Activated naive CD8-positive, alpha-beta T cell (primary cell): ENCODE data around the gene MBP.
A peak's percentile ranks its signal among the peaks of the same experiment; 100 is the strongest.

Source experiments
- H3K27ac Mint-ChIP-seq: one replicate; pipeline ENCODE4 v1.8.0; 2021; ENCODE audit warnings: mixed read lengths
- H3K27me3 Mint-ChIP-seq: one replicate; pipeline ENCODE4 v1.8.0; 2021; ENCODE audit warnings: mixed read lengths
- H3K36me3 Mint-ChIP-seq: one replicate; pipeline ENCODE4 v1.8.0; 2021; ENCODE audit warnings: mixed read lengths
- H3K4me1 Mint-ChIP-seq: one replicate; pipeline ENCODE4 v1.8.0; 2021; ENCODE audit warnings: low read depth, mixed read lengths
- H3K4me3 Mint-ChIP-seq: one replicate; pipeline ENCODE4 v1.8.0; 2021; ENCODE audit warnings: mild to moderate bottlenecking, mixed read lengths
- H3K9me3 Mint-ChIP-seq: one replicate; pipeline ENCODE4 v1.8.0; 2021; ENCODE audit warnings: low read depth, mixed read lengths

Gene MBP

DNA sequence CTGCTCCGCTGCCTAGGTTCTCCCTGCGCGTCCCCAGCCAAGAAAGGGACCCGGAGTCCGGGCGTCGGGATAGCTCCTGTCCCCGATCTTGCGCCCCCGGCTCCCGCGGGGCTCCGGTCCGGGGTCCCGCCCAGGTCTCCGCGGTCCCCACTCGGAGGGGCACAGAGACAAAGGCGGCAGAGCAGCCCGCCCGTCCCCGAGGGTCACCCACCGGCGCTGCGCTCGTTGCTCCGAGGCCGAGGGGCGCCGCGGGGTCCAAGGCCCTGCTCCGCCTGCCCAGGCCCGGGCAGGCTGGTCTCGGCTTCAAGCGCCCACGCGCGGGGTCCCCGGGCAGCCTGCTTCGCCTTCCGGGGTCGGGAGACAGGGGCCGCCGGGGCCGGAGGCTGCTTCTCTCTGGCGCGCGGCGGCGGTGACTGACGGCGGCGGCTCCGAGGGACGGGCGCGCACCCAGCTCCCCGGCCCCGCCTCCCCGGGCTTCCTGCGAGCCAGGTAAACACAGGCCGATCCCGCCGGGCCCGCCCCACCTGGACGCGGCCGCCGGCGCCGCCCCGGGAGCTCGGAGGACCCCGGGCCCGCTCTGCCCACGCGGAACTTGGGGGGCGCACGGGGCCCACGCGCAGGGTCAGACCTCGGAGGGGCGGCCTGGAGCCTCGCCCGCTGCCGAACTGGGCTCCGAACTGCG lies at the start of gene MBP:
MBP (minus strand) TSS at position 415 of the 682 bp plus-strand sequence. CDS start 27,522 bp downstream, outside the sequence.
- Mint-ChIP-seq H3K4me3 (peak within 1 kb of the TSS; percentile 96), H3K27me3 (no peaks in the 10 kb centered on the region), H3K27ac (peak within 1 kb of the TSS; percentile 96)

GRCh38 chr18:77181950-77182707 lies 49.5 kb upstream of the MBP start:
- Mint-ChIP-seq H3K27ac (no peak overlapping the region), H3K36me3 (peaks cover 3% of the 10 kb centered on the region), H3K27me3 (no peaks in the 10 kb centered on the region), H3K4me1 (no peaks in the 10 kb centered on the region), H3K4me3 (no peak overlapping the region), H3K9me3 (no peaks in the 10 kb centered on the region)

More for the DNA sequence above, at the start of gene MBP:
- Mint-ChIP-seq H3K4me1 (peaks cover 51% of the 10 kb centered on the region), H3K36me3 (no peaks in the 10 kb centered on the region), H3K9me3 (no peaks in the 10 kb centered on the region)

DNA sequence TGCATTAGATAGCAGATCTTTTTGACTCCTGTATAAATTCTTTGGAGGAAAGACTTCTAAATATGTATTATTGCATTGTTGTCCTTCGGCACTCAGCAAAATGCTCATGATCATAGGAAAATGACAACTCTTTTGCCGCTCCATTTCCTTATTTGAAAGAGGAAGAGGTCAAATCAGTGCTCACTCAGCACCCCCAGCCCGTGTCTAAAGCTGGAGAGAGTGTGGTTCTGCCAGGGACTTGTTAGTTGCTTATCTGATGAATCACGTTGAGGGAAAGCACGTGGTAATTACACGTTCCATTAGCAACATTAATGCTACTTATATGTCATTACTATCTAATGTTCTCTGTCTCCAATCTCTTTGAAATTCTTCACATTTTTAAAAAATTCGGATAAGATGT lies 46.0 kb upstream of the MBP start:
- H3K36me3 Mint-ChIP-seq = no peaks in the 10 kb centered on the region
- no peaks in the 10 kb centered on the region for H3K27me3 Mint-ChIP-seq
- no peaks in the 10 kb centered on the region for H3K4me1 Mint-ChIP-seq
- H3K4me3 Mint-ChIP-seq = no peak overlapping the region
- H3K27ac Mint-ChIP-seq = no peak overlapping the region
- no peaks in the 10 kb centered on the region for H3K9me3 Mint-ChIP-seq

DNA sequence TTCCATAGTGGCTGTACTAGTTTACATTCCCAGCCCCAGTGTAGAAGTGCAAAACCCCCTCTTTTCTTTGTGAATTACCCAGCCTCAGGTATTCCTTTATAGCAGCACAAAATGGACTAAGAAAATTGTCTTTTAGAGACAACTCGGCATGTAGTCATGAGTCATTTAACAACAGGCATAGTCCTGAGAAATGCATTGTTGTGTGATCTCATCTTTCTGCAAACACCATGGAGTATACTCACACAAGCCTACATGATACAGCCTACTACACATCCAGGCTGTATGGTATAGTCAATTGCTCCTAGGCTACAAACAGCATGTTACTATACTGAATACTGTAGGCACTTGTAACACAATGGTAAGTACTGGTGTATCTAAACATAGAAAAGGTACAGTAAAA lies 44.4 kb upstream of the MBP start:
- Mint-ChIP-seq H3K4me3 (no peak overlapping the region), H3K4me1 (no peaks in the 10 kb centered on the region), H3K27ac (no peak overlapping the region), H3K27me3 (no peaks in the 10 kb centered on the region), H3K36me3 (no peaks in the 10 kb centered on the region), H3K9me3 (no peaks in the 10 kb centered on the region)

- no peak overlapping the region for H3K4me3 Mint-ChIP-seq
- H3K9me3 Mint-ChIP-seq = no peaks in the 10 kb centered on the region
- H3K27me3 Mint-ChIP-seq = no peaks in the 10 kb centered on the region
- H3K4me1 Mint-ChIP-seq = no peaks in the 10 kb centered on the region
- no peak overlapping the region for H3K27ac Mint-ChIP-seq
- H3K36me3 Mint-ChIP-seq = no peaks in the 10 kb centered on the region
Measured at GRCh38 chr18:77173275-77174030, 40.9 kb upstream of the MBP start.

GRCh38 chr18:77170890-77171410 lies 38.4 kb upstream of the MBP start:
- Mint-ChIP-seq H3K4me3 (no peak overlapping the region), H3K27me3 (no peaks in the 10 kb centered on the region), H3K4me1 (no peaks in the 10 kb centered on the region), H3K36me3 (no peaks in the 10 kb centered on the region), H3K9me3 (no peaks in the 10 kb centered on the region), H3K27ac (no peak overlapping the region)

- Mint-ChIP-seq H3K36me3 (no peaks in the 10 kb centered on the region), H3K9me3 (no peaks in the 10 kb centered on the region), H3K27me3 (no peaks in the 10 kb centered on the region)
Measured at GRCh38 chr18:77168811-77169311, 36.3 kb upstream of the MBP start.

DNA sequence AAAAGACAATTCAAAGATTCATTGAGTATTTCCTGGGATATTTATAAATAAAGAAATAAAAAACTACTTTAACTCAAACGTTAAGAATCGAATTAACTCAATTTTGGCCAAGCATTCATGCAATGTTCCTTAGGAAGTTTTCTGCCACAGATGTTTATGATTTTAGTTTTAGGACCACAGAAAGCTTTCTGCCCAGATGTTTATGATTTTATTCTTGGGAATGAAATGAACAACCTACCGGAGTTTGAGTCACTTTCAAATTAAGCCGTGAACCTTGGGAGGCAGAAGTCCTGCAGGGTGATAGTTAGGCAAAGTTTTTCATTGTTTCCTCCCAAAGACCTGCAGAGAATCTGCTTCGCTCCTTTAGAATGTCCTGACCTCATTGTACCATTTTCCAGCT lies 34.7 kb upstream of the MBP start:
- H3K27ac Mint-ChIP-seq = no peak overlapping the region
- no peaks in the 10 kb centered on the region for H3K36me3 Mint-ChIP-seq
- peaks cover 2% of the 10 kb centered on the region for H3K27me3 Mint-ChIP-seq
- H3K9me3 Mint-ChIP-seq = no peaks in the 10 kb centered on the region
- no peak overlapping the region for H3K4me3 Mint-ChIP-seq
- no peaks in the 10 kb centered on the region for H3K4me1 Mint-ChIP-seq

More at GRCh38 chr18:77168811-77169311, 36.3 kb upstream of the MBP start:
- no peak overlapping the region for H3K27ac Mint-ChIP-seq
- H3K4me3 Mint-ChIP-seq = no peak overlapping the region
- H3K4me1 Mint-ChIP-seq = no peaks in the 10 kb centered on the region

- no peaks in the 10 kb centered on the region for H3K36me3 Mint-ChIP-seq
- H3K27me3 Mint-ChIP-seq = peaks cover 2% of the 10 kb centered on the region
- H3K4me1 Mint-ChIP-seq = no peaks in the 10 kb centered on the region
- H3K9me3 Mint-ChIP-seq = no peaks in the 10 kb centered on the region
- H3K27ac Mint-ChIP-seq = no peak overlapping the region
- H3K4me3 Mint-ChIP-seq = no peak overlapping the region
Measured at GRCh38 chr18:77166523-77166922, 33.9 kb upstream of the MBP start.

- Mint-ChIP-seq H3K27ac (no peak overlapping the region), H3K36me3 (no peaks in the 10 kb centered on the region), H3K4me1 (peaks cover 4% of the 10 kb centered on the region), H3K4me3 (no peak overlapping the region), H3K27me3 (peaks cover 2% of the 10 kb centered on the region), H3K9me3 (no peaks in the 10 kb centered on the region)
Measured at GRCh38 chr18:77165503-77166188, 33.1 kb upstream of the MBP start.

- Mint-ChIP-seq H3K4me3 (no peak overlapping the region), H3K36me3 (no peaks in the 10 kb centered on the region), H3K4me1 (peaks cover 6% of the 10 kb centered on the region), H3K27ac (no peak overlapping the region), H3K27me3 (peaks cover 2% of the 10 kb centered on the region), H3K9me3 (no peaks in the 10 kb centered on the region)
Measured at GRCh38 chr18:77164763-77165485, 32.3 kb upstream of the MBP start.

- no peak overlapping the region for H3K4me3 Mint-ChIP-seq
- peaks cover 2% of the 10 kb centered on the region for H3K27me3 Mint-ChIP-seq
- H3K36me3 Mint-ChIP-seq = no peaks in the 10 kb centered on the region
- no peaks in the 10 kb centered on the region for H3K9me3 Mint-ChIP-seq
- H3K27ac Mint-ChIP-seq = no peak overlapping the region
- peaks cover 6% of the 10 kb centered on the region for H3K4me1 Mint-ChIP-seq
Measured at GRCh38 chr18:77164026-77164425, 31.4 kb upstream of the MBP start.

GRCh38 chr18:77162580-77162979 lies 30.0 kb upstream of the MBP start:
- H3K4me3 Mint-ChIP-seq = no peak overlapping the region
- no peak overlapping the region for H3K27ac Mint-ChIP-seq
- H3K4me1 Mint-ChIP-seq = peaks cover 6% of the 10 kb centered on the region
- H3K27me3 Mint-ChIP-seq = peaks cover 2% of the 10 kb centered on the region
- no peaks in the 10 kb centered on the region for H3K9me3 Mint-ChIP-seq
- no peaks in the 10 kb centered on the region for H3K36me3 Mint-ChIP-seq

DNA sequence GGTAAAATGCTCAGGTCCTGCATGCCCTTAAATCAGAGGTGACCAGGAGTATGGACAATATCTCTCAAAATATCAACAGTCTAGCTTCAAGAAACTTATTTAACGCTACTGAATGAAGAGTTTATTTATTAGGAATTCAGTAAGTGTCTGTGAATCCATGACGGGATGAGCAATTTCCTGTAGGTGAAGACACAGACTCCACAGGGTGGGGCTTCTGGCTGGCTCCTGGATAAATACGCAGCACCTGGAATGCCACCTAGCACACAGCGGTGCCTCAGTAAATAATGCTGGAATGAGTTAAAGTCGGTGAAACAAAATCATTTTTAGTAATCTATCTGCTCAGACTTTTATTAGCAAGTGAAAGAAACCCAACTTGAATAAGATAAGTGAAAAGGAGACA lies 29.4 kb upstream of the MBP start:
- H3K27ac Mint-ChIP-seq = no peak overlapping the region
- no peak overlapping the region for H3K4me3 Mint-ChIP-seq
- H3K9me3 Mint-ChIP-seq = no peaks in the 10 kb centered on the region
- H3K36me3 Mint-ChIP-seq = no peaks in the 10 kb centered on the region
- peaks cover 6% of the 10 kb centered on the region for H3K4me1 Mint-ChIP-seq
- peaks cover 2% of the 10 kb centered on the region for H3K27me3 Mint-ChIP-seq
